WTC11 (cell line): ENCODE data around the gene USP47. TPM values are rescaled to one million over a fixed set of nuclear protein-coding genes. Genes with fewer than 3 reads are reported as not detected.

Experiments used
- ATAC-seq: fragments of 200-7000 bp; cut with Tn5 transposase; 2 replicates; pipeline ENCODE4 v1.10.0; 2021; ENCODE audit warnings: mild to moderate bottlenecking, moderate library complexity
- CTCF ChIA-PET: fragments of 300-600 bp; sonication (Branson Sonifier 250); formaldehyde crosslinking; loops from one replicate; lab custom pipeline; 2021; ENCODE audit warnings: antibody characterized with exemption; lab: Charles Lee
- POLR2A ChIA-PET: fragments of 350-600 bp; sonication (Branson Sonifier 250); formaldehyde crosslinking; loops from one replicate; lab custom pipeline; 2021; ENCODE audit warnings: antibody characterized with exemption; lab: Charles Lee
- DNase-seq: peaks from one replicate; pipeline ENCODE4 v3.0.0; 2021; ENCODE audit warnings: low spot score
- H3K27ac Mint-ChIP-seq: 2 replicates; pipeline ENCODE4 v1.8.0; 2021; ENCODE audit warnings: mixed read lengths
- H3K27me3 Mint-ChIP-seq: 2 replicates; pipeline ENCODE4 v1.8.0; 2021; ENCODE audit warnings: low read depth, mild to moderate bottlenecking, moderate library complexity, mixed read lengths
- H3K36me3 Mint-ChIP-seq: 2 replicates; pipeline ENCODE4 v1.8.0; 2021; ENCODE audit warnings: mixed read lengths
- H3K4me1 Mint-ChIP-seq: 2 replicates; pipeline ENCODE4 v1.8.0; 2022; ENCODE audit warnings: mixed read lengths
- H3K4me3 Mint-ChIP-seq: 2 replicates; pipeline ENCODE4 v1.8.0; 2021; ENCODE audit warnings: mild to moderate bottlenecking, moderate library complexity, mixed read lengths
- H3K9me3 Mint-ChIP-seq: 2 replicates; pipeline ENCODE4 v1.8.0; 2021; ENCODE audit warnings: mixed read lengths
- ATF2 ChIP-seq: sonication (generic); formaldehyde crosslinking; IDR thresholded peaks from 2 replicates; pipeline ENCODE4 v1.8.1; 2022; ENCODE audit warnings: low read depth, missing genetic modification reagents, borderline replicate concordance
- CREM ChIP-seq: sonication (generic); formaldehyde crosslinking; IDR thresholded peaks from 2 replicates; pipeline ENCODE4 v1.8.1; 2022; ENCODE audit warnings: mild to moderate bottlenecking, missing genetic modification reagents, moderate library complexity
- EMX1 ChIP-seq: fragments of 250-450 bp; sonication (Bioruptor Pico); IDR thresholded peaks from 2 replicates; pipeline ENCODE4 v1.8.0; 2021; ENCODE audit warnings: mild to moderate bottlenecking
- ERG ChIP-seq: fragments of 250-450 bp; sonication (Bioruptor Pico); IDR thresholded peaks from 2 replicates; pipeline ENCODE4 v1.8.0; 2021; ENCODE audit warnings: mild to moderate bottlenecking
- FOXJ3 ChIP-seq: sonication (generic); formaldehyde crosslinking; IDR thresholded peaks from 2 replicates; pipeline ENCODE4 v1.9.0; 2021; ENCODE audit warnings: missing genetic modification reagents, mild to moderate bottlenecking, borderline replicate concordance
- FOXP4 ChIP-seq: sonication (generic); formaldehyde crosslinking; IDR thresholded peaks from 2 replicates; pipeline ENCODE4 v1.8.0; 2022; ENCODE audit warnings: mild to moderate bottlenecking, missing genetic modification reagents
- GTF2I ChIP-seq: fragments of 250-450 bp; sonication (Bioruptor Pico); conservative IDR thresholded peaks from 2 replicates; pipeline ENCODE4 v1.4.0; 2021; ENCODE audit warnings: mild to moderate bottlenecking
- IRF2 ChIP-seq: sonication (generic); formaldehyde crosslinking; IDR thresholded peaks from 2 replicates; pipeline ENCODE4 v1.8.0; 2022; ENCODE audit warnings: low read depth, missing genetic modification reagents, borderline replicate concordance
- JAZF1 ChIP-seq: fragments of 250-450 bp; sonication (Bioruptor Pico); IDR thresholded peaks from 2 replicates; pipeline ENCODE4 v1.9.0; 2021; ENCODE audit warnings: moderate library complexity, mild to moderate bottlenecking, inconsistent platforms
- MXD4 ChIP-seq: fragments of 250-450 bp; sonication (Bioruptor Pico); IDR thresholded peaks from 2 replicates; pipeline ENCODE4 v1.8.0; 2021; ENCODE audit warnings: mild to moderate bottlenecking, moderate library complexity, borderline replicate concordance
- RELA ChIP-seq: sonication (generic); formaldehyde crosslinking; IDR thresholded peaks from 2 replicates; pipeline ENCODE4 v1.8.1; 2022; ENCODE audit warnings: missing genetic modification reagents, mild to moderate bottlenecking, borderline replicate concordance
- SMAD4 ChIP-seq: sonication (generic); formaldehyde crosslinking; IDR thresholded peaks from 2 replicates; pipeline ENCODE4 v1.8.0; 2022; ENCODE audit warnings: mild to moderate bottlenecking, missing genetic modification reagents
- ZNF138 ChIP-seq: sonication (generic); formaldehyde crosslinking; conservative IDR thresholded peaks from 2 replicates; pipeline ENCODE4 v1.8.1; 2022; ENCODE audit warnings: mild to moderate bottlenecking, moderate library complexity, missing genetic modification reagents
- ZNF219 ChIP-seq: sonication (generic); formaldehyde crosslinking; IDR thresholded peaks from 2 replicates; pipeline ENCODE4 v1.8.0; 2023; ENCODE audit warnings: missing genetic modification reagents, mild to moderate bottlenecking, borderline replicate concordance
- total RNA-seq: library from RNA; stranded (reverse); gene quantifications from 3 replicates; pipeline ENCODE4 v1.2.3, GENCODE V29; 2021
- TF ChIP-seq, protein P1 (sequence below): fragments of 250-450 bp; sonication (Bioruptor Pico); IDR thresholded peaks from 2 replicates; pipeline ENCODE4 v1.9.0; 2021; ENCODE audit warnings: mild to moderate bottlenecking, borderline replicate concordance
- TF ChIP-seq, protein P2 (sequence below): sonication (generic); formaldehyde crosslinking; IDR thresholded peaks from 2 replicates; pipeline ENCODE4 v1.8.0; 2023; ENCODE audit warnings: missing genetic modification reagents
- TF ChIP-seq, protein P3 (sequence below): sonication (generic); formaldehyde crosslinking; IDR thresholded peaks from 2 replicates; pipeline ENCODE4 v1.8.1; 2022; ENCODE audit warnings: low read depth, mild to moderate bottlenecking, moderate library complexity, missing genetic modification reagents, borderline replicate concordance
- TF ChIP-seq, protein P4 (sequence below): sonication (generic); formaldehyde crosslinking; conservative IDR thresholded peaks from 2 replicates; pipeline ENCODE4 v1.8.1; 2022; ENCODE audit warnings: mild to moderate bottlenecking, missing genetic modification reagents
- TF ChIP-seq, protein P5 (sequence below): fragments of 200-600 bp; IDR thresholded peaks from 2 replicates; pipeline ENCODE4 v1.8.0; 2022; ENCODE audit warnings: antibody characterized with exemption
- TF ChIP-seq, protein P6 (sequence below): sonication (generic); formaldehyde crosslinking; IDR thresholded peaks from 2 replicates; pipeline ENCODE4 v1.8.1; 2023; ENCODE audit warnings: mild to moderate bottlenecking, missing genetic modification reagents
- TF ChIP-seq, protein P7 (sequence below): fragments of 250-450 bp; sonication (Bioruptor Pico); IDR thresholded peaks from 2 replicates; pipeline ENCODE4 v1.9.0; 2021; ENCODE audit warnings: mild to moderate bottlenecking

Gene USP47
- total RNA-seq, 1 experiment from 2014 or later: 19.7 TPM

GRCh38 chr11:12003336-12003735 is 161.6 kb downstream of the USP47 start (continued):
- TF ChIP-seq, protein P1, sequence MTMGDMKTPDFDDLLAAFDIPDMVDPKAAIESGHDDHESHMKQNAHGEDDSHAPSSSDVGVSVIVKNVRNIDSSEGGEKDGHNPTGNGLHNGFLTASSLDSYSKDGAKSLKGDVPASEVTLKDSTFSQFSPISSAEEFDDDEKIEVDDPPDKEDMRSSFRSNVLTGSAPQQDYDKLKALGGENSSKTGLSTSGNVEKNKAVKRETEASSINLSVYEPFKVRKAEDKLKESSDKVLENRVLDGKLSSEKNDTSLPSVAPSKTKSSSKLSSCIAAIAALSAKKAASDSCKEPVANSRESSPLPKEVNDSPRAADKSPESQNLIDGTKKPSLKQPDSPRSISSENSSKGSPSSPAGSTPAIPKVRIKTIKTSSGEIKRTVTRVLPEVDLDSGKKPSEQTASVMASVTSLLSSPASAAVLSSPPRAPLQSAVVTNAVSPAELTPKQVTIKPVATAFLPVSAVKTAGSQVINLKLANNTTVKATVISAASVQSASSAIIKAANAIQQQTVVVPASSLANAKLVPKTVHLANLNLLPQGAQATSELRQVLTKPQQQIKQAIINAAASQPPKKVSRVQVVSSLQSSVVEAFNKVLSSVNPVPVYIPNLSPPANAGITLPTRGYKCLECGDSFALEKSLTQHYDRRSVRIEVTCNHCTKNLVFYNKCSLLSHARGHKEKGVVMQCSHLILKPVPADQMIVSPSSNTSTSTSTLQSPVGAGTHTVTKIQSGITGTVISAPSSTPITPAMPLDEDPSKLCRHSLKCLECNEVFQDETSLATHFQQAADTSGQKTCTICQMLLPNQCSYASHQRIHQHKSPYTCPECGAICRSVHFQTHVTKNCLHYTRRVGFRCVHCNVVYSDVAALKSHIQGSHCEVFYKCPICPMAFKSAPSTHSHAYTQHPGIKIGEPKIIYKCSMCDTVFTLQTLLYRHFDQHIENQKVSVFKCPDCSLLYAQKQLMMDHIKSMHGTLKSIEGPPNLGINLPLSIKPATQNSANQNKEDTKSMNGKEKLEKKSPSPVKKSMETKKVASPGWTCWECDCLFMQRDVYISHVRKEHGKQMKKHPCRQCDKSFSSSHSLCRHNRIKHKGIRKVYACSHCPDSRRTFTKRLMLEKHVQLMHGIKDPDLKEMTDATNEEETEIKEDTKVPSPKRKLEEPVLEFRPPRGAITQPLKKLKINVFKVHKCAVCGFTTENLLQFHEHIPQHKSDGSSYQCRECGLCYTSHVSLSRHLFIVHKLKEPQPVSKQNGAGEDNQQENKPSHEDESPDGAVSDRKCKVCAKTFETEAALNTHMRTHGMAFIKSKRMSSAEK (CRISPR knock-in tag): no peak
- TF ChIP-seq ATF2 (no peak), ZNF138 (CRISPR knock-in tag) (no peak), SMAD4 (CRISPR knock-in tag) (no peak)
- TF ChIP-seq, all 79 proteins: peak for 0

- H3K4me1 Mint-ChIP-seq: peaks cover 7% of the 10 kb centered on the region
- H3K9me3 Mint-ChIP-seq: no peaks in the 10 kb centered on the region
- ATAC-seq (no peak), DNase-seq (no peak)
- ChIA-PET POLR2A (no interaction called here), CTCF (no interaction called here)
- no peak overlapping the region for H3K27ac Mint-ChIP-seq
- peaks cover 7% of the 10 kb centered on the region for H3K36me3 Mint-ChIP-seq
- H3K4me3 Mint-ChIP-seq: no peak overlapping the region
- H3K27me3 Mint-ChIP-seq: peaks cover 15% of the 10 kb centered on the region
- TF ChIP-seq FOXP4 (CRISPR knock-in tag) (no peak), ERG (CRISPR knock-in tag) (no peak), EMX1 (CRISPR knock-in tag) (no peak), IRF2 (no peak), ZNF219 (CRISPR knock-in tag) (no peak), CREM (CRISPR knock-in tag) (no peak), FOXJ3 (CRISPR knock-in tag) (no peak), MXD4 (CRISPR knock-in tag) (no peak), JAZF1 (CRISPR knock-in tag) (no peak), RELA (CRISPR knock-in tag) (no peak), GTF2I (CRISPR knock-in tag) (no peak)
- TF ChIP-seq, protein P2, sequence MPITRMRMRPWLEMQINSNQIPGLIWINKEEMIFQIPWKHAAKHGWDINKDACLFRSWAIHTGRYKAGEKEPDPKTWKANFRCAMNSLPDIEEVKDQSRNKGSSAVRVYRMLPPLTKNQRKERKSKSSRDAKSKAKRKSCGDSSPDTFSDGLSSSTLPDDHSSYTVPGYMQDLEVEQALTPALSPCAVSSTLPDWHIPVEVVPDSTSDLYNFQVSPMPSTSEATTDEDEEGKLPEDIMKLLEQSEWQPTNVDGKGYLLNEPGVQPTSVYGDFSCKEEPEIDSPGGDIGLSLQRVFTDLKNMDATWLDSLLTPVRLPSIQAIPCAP (CRISPR knock-in tag): no peak
- TF ChIP-seq, protein P3, sequence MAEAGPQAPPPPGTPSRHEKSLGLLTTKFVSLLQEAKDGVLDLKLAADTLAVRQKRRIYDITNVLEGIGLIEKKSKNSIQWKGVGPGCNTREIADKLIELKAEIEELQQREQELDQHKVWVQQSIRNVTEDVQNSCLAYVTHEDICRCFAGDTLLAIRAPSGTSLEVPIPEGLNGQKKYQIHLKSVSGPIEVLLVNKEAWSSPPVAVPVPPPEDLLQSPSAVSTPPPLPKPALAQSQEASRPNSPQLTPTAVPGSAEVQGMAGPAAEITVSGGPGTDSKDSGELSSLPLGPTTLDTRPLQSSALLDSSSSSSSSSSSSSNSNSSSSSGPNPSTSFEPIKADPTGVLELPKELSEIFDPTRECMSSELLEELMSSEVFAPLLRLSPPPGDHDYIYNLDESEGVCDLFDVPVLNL: no peak
- TF ChIP-seq, protein P4, sequence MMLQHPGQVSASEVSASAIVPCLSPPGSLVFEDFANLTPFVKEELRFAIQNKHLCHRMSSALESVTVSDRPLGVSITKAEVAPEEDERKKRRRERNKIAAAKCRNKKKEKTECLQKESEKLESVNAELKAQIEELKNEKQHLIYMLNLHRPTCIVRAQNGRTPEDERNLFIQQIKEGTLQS (CRISPR knock-in tag): no peak
- TF ChIP-seq, protein P5, sequence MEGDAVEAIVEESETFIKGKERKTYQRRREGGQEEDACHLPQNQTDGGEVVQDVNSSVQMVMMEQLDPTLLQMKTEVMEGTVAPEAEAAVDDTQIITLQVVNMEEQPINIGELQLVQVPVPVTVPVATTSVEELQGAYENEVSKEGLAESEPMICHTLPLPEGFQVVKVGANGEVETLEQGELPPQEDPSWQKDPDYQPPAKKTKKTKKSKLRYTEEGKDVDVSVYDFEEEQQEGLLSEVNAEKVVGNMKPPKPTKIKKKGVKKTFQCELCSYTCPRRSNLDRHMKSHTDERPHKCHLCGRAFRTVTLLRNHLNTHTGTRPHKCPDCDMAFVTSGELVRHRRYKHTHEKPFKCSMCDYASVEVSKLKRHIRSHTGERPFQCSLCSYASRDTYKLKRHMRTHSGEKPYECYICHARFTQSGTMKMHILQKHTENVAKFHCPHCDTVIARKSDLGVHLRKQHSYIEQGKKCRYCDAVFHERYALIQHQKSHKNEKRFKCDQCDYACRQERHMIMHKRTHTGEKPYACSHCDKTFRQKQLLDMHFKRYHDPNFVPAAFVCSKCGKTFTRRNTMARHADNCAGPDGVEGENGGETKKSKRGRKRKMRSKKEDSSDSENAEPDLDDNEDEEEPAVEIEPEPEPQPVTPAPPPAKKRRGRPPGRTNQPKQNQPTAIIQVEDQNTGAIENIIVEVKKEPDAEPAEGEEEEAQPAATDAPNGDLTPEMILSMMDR: no peak
- TF ChIP-seq, protein P6, sequence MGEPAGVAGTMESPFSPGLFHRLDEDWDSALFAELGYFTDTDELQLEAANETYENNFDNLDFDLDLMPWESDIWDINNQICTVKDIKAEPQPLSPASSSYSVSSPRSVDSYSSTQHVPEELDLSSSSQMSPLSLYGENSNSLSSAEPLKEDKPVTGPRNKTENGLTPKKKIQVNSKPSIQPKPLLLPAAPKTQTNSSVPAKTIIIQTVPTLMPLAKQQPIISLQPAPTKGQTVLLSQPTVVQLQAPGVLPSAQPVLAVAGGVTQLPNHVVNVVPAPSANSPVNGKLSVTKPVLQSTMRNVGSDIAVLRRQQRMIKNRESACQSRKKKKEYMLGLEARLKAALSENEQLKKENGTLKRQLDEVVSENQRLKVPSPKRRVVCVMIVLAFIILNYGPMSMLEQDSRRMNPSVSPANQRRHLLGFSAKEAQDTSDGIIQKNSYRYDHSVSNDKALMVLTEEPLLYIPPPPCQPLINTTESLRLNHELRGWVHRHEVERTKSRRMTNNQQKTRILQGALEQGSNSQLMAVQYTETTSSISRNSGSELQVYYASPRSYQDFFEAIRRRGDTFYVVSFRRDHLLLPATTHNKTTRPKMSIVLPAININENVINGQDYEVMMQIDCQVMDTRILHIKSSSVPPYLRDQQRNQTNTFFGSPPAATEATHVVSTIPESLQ (CRISPR knock-in tag): no peak
- TF ChIP-seq, protein P7, sequence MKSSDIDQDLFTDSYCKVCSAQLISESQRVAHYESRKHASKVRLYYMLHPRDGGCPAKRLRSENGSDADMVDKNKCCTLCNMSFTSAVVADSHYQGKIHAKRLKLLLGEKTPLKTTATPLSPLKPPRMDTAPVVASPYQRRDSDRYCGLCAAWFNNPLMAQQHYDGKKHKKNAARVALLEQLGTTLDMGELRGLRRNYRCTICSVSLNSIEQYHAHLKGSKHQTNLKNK (CRISPR knock-in tag): no peak
Observed at GRCh38 chr11:12003815-12004214, 162.0 kb downstream of the USP47 start.
